GM12878 (cell line): Measurements from ENCODE around the gene CAPN14. TPM values are rescaled to one million over a fixed set of nuclear protein-coding genes. Genes with fewer than 3 reads are reported as not detected.
A peak's percentile ranks its signal among the peaks of the same experiment; 100 is the strongest.

ENCODE experiments used
- ATAC-seq: fragments of 200-7000 bp; cut with Tn5 transposase; 3 replicates; pipeline ENCODE4 v1.9.1; 2020; ENCODE audit warnings: mild to moderate bottlenecking, moderate library complexity
- BruUV-seq: library from RNA; stranded (reverse); fragments of 400-500 nt; replicated peaks from 2 replicates; lab custom pipeline; 2021; lab: Mats Ljungman, UMichigan
- CTCF ChIA-PET: fragments of 300-600 bp; sonication (Branson Sonifier 250); formaldehyde crosslinking; extraction: SDS; loops from one replicate; lab custom pipeline; 2021; ENCODE audit warnings: inconsistent platforms; lab: Yijun Ruan, JAX
- POLR2A ChIA-PET: fragments of 350-600 bp; formaldehyde crosslinking; extraction: SDS; loops from one replicate; lab custom pipeline; 2021; ENCODE audit warnings: inconsistent platforms; lab: Charles Lee
- RAD21 ChIA-PET: fragments of 300-600 bp; sonication (Branson Sonifier 250); formaldehyde crosslinking; loops from one replicate; lab custom pipeline; 2023; ENCODE audit warnings: antibody characterized with exemption; ENCODE audit not compliant: unreplicated experiment; lab: Charles Lee
- SMC1A ChIA-PET: fragments of 300-600 bp; sonication (Branson Sonifier 250); formaldehyde crosslinking; loops from one replicate; lab custom pipeline; 2023; ENCODE audit not compliant: unreplicated experiment, uncharacterized antibody; lab: Charles Lee
- DNase-seq: peaks from one replicate; pipeline ENCODE4 v3.0.0-alpha.2; 2011; ENCODE audit warnings: low read depth, low spot score
- FAIRE-seq: peaks from 3 replicates; lab custom pipeline; 2011; peaks lifted over from hg19 to GRCh38; lab: Jason Lieb, UNC
- H2AFZ ChIP-seq: 2 replicates; pipeline ENCODE4 v1.6.0; 2011; ENCODE audit warnings: low read depth, low read length, control low read depth; ENCODE audit not compliant: control insufficient read depth
- H3K27ac ChIP-seq: 2 replicates; pipeline ENCODE4 v1.5.1; 2011; ENCODE audit warnings: control low read depth; ENCODE audit not compliant: control insufficient read depth, insufficient read depth
- H3K27me3 ChIP-seq, 2 experiments: replicated peaks in 1 of 2; 2 replicates each; pipeline versions ENCODE4 v1.6.0 to v1.6.1; 2011; ENCODE audit warnings: low read length in 1 of 2; ENCODE audit not compliant: control insufficient read depth in 2 of 2, insufficient read depth in 2 of 2
- H3K36me3 ChIP-seq, 2 experiments: 2 replicates each; pipeline ENCODE4 v1.5.1; 2011; ENCODE audit warnings: low read length in 1 of 2; ENCODE audit not compliant: control insufficient read depth in 2 of 2, insufficient read depth in 2 of 2
- H3K4me1 ChIP-seq: 2 replicates; pipeline ENCODE4 v1.6.1; 2011; ENCODE audit warnings: mild to moderate bottlenecking, low read length, moderate library complexity, mixed read lengths; ENCODE audit not compliant: control insufficient read depth, insufficient read depth
- H3K4me2 ChIP-seq: 2 replicates; pipeline ENCODE4 v1.6.0; 2011; ENCODE audit warnings: control low read depth; ENCODE audit not compliant: control insufficient read depth, insufficient read depth
- H3K4me3 ChIP-seq: fragments of 200-600 bp; sonication (generic); 2 replicates; pipeline ENCODE4 v1.5.1; 2016
- H3K79me2 ChIP-seq: 2 replicates; pipeline ENCODE4 v1.6.0; 2011; ENCODE audit warnings: low read length; ENCODE audit not compliant: control insufficient read depth, insufficient read depth
- H3K9ac ChIP-seq: 2 replicates; pipeline ENCODE4 v1.8.0; 2011; ENCODE audit warnings: low read length, control low read depth, mixed read lengths; ENCODE audit not compliant: control insufficient read depth, insufficient read depth
- H3K9me3 ChIP-seq: replicated peaks from 3 replicates; pipeline ENCODE4 v1.5.1; 2011; ENCODE audit warnings: mild to moderate bottlenecking, low read length; ENCODE audit not compliant: control insufficient read depth, insufficient read depth
- H4K20me1 ChIP-seq: 2 replicates; pipeline ENCODE4 v1.6.0; 2011; ENCODE audit not compliant: control insufficient read depth, insufficient read depth
- BHLHE40 ChIP-seq, 2 experiments: fragments of 450-650 bp in 1 of 2; IDR thresholded peaks; 2 replicates each; pipeline ENCODE4 v1.6.1; 2011 to 2017; ENCODE audit warnings: low read depth in 2 of 2, borderline replicate concordance in 1 of 2, improper control_type of control experiment in 1 of 2, low read length in 1 of 2, mild to moderate bottlenecking in 1 of 2
- CHD4 ChIP-seq: fragments of 200-600 bp; sonication (generic); IDR thresholded peaks from 2 replicates; pipeline ENCODE4 v1.6.1; 2016; ENCODE audit warnings: mild to moderate bottlenecking
- DPF2 ChIP-seq: fragments of 450-650 bp; IDR thresholded peaks from 2 replicates; pipeline ENCODE4 v1.6.1; 2017; ENCODE audit warnings: mild to moderate bottlenecking
- HDGF ChIP-seq: fragments of 450-650 bp; IDR thresholded peaks from 2 replicates; pipeline ENCODE4 v1.6.1; 2016; ENCODE audit warnings: antibody characterized with exemption
- MXI1 ChIP-seq: fragments of 150-350 bp; IDR thresholded peaks from 2 replicates; pipeline ENCODE4 v1.6.1; 2011; ENCODE audit warnings: low read depth, mild to moderate bottlenecking, inconsistent platforms, low read length, improper control_type of control experiment
- REST ChIP-seq: IDR thresholded peaks from 2 replicates; pipeline ENCODE4 v1.6.1; 2012; ENCODE audit warnings: mild to moderate bottlenecking, low read depth, low read length
- RFX5 ChIP-seq: IDR thresholded peaks from 2 replicates; pipeline ENCODE4 v1.6.1; 2011; ENCODE audit warnings: low read depth, low read length, improper control_type of control experiment
- USF1 ChIP-seq: IDR thresholded peaks from 2 replicates; pipeline ENCODE4 v1.6.1; 2011; ENCODE audit warnings: borderline replicate concordance, low read depth, mild to moderate bottlenecking, moderate library complexity, mixed read lengths, low read length; ENCODE audit not compliant: insufficient read depth; ENCODE audit errors: extremely low read length
- YY1 ChIP-seq: IDR thresholded peaks from 2 replicates; pipeline ENCODE4 v1.6.1; 2011; ENCODE audit warnings: low read depth, mild to moderate bottlenecking, low read length
- ZZZ3 ChIP-seq: IDR thresholded peaks from 2 replicates; pipeline ENCODE4 v1.6.1; 2011; ENCODE audit warnings: low read depth; ENCODE audit not compliant: control insufficient read depth, insufficient read length
- WGBS: methylation state at CpG from one replicate; pipeline ENCODE4 v1.1.6; 2016; ENCODE audit warnings: low lambda C conversion rate; ENCODE audit not compliant: insufficient replicate concordance, insufficient coverage; ENCODE audit errors: missing lambda C conversion rate; 5-methylcytosine and 5-hydroxymethylcytosine counted together
- in situ Hi-C: fragments of 300-500 bp; cut with MboI; formaldehyde crosslinking; loops from 9 replicates; pipeline ENCODE4 v1.14.3; 2018; ENCODE audit warnings: mixed read lengths
- intact Hi-C: fragments of 100-400 bp; cut with micrococcal nuclease; formaldehyde crosslinking; loops from one replicate; pipeline ENCODE4 v1.14.2; 2022; ENCODE audit not compliant: unreplicated experiment
- polyA plus RNA-seq, 11 experiments: library from polyadenylated mRNA; depleted of rRNA in 4 of 11; unstranded in 6 of 11; stranded (reverse) in 5 of 11; fragments of >200 nt; fragmentation: Nextera tagmentation in 4 of 11; fragmentation: Illumina TruSeq in 1 of 11; extraction: Ambion mirVana in 4 of 11; extraction: Trizol in 1 of 11; gene quantifications; 1 replicate in 1 of 11; 2 replicates in 10 of 11; pipeline versions ENCODE4 v1.2.1 to v1.2.3, GENCODE V29; 2011 to 2016; ENCODE audit warnings: inconsistent platforms in 2 of 11, missing spikeins in 2 of 11, low read depth in 1 of 11
- total RNA-seq, 4 experiments: library from RNA; depleted of rRNA in 3 of 4; stranded (reverse); fragments of >200 nt in 3 of 4; fragmentation: Illumina TruSeq in 1 of 4; extraction: Trizol in 1 of 4; gene quantifications; 2 replicates each; pipeline versions ENCODE4 v1.2.1 to v1.2.3, GENCODE V29; 2013 to 2021

Gene CAPN14
- total and polyA plus RNA-seq, 10 of the 15 experiments (the other 5 are each of a cell fraction or from before 2014, with no cell fraction given): 0.08 to 1.5 (median 1.1) TPM

GRCh38 chr2:31176742-31177141, 40.6 kb downstream of the CAPN14 start:
- WGBS: 32% methylated on average over 10 of the region's 10 CpGs
- CTCF ChIA-PET: interaction anchor here (1.3 to 8.7 kb wide), 4 partner anchors 11 to 156 kb away, joined by 3 to 116 read pairs (median 4); no protein-coding TSS in a partner anchor
- intact Hi-C loops: no loop called here

GRCh38 chr2:31171142-31171541, 46.2 kb downstream of the CAPN14 start:
- WGBS: 18% methylated on average over 4 of the region's 4 CpGs
- Histone ChIP-seq H3K9ac (no peak overlapping the region), H3K4me1 (no peaks in the 10 kb centered on the region), H3K4me3 (no peak overlapping the region), H3K4me2 (no peak overlapping the region), H3K27me3 (no peaks in the 10 kb centered on the region), H3K9me3 (no peaks in the 10 kb centered on the region), H3K27ac (no peak overlapping the region), H2AFZ (no peak overlapping the region), H3K79me2 (no peaks in the 10 kb centered on the region), H3K36me3 (no peaks in the 10 kb centered on the region), H4K20me1 (no peaks in the 10 kb centered on the region)
- in situ Hi-C loops: loop anchor here (25.0 kb wide), 1 partner anchor 1009 kb away; no protein-coding TSS in a partner anchor
- ATAC-seq: peak; percentile 42
- DNase-seq: no peak
- no TSS peak for BruUV-seq
- TF ChIP-seq CHD4 (no peak), HDGF (no peak), YY1 (no peak), ZZZ3 (no peak), DPF2 (no peak), MXI1 (no peak), REST (no peak), USF1 (no peak)
- CTCF ChIA-PET: interaction anchor here (0.7 to 9.0 kb wide), 23 partner anchors 10 to 1007 kb away, joined by 3 to 165 read pairs (median 11); partner anchors contain the start of gene GALNT14
- intact Hi-C loops: loop anchor here (5.0 kb wide), 1 partner anchor 86 kb away; no protein-coding TSS in a partner anchor
- no peak for FAIRE-seq
- SMC1A ChIA-PET: interaction anchor here (0.9 to 6.3 kb wide), 20 partner anchors 8 to 1006 kb away, joined by 3 to 71 read pairs (median 5); partner anchors contain the start of gene CAPN14
- RAD21 ChIA-PET: interaction anchor here (0.6 to 5.8 kb wide), 11 partner anchors 9 to 1007 kb away, joined by 3 to 103 read pairs (median 7); partner anchors contain the start of gene GALNT14
- POLR2A ChIA-PET: interaction anchor here (1.0 kb wide), 1 partner anchor 146 kb away, joined by 3 read pairs; no protein-coding TSS in a partner anchor

More at GRCh38 chr2:31176742-31177141, 40.6 kb downstream of the CAPN14 start:
- no peaks in the 10 kb centered on the region for H3K79me2 ChIP-seq
- TF ChIP-seq BHLHE40 (IDR thresholded peaks at IDR 0.05; ENCODE audit: borderline replicate concordance in 1 of 2, low read depth in 2 of 2, low read length in 1 of 2): peak in 1 of 2 experiments; percentile 38; a peak in 1 of 4 replicates
- TF ChIP-seq RFX5: no peak
- TF ChIP-seq, all 136 proteins: peak for 1
- no peaks in the 10 kb centered on the region for H3K4me1 ChIP-seq
- no peak overlapping the region for H3K4me3 ChIP-seq
- no peak overlapping the region for H3K27ac ChIP-seq
- H4K20me1 ChIP-seq: no peaks in the 10 kb centered on the region
- no peaks in the 10 kb centered on the region for H3K27me3 ChIP-seq
- H3K36me3 ChIP-seq: no peaks in the 10 kb centered on the region
- no peak overlapping the region for H3K4me2 ChIP-seq
- ChIA-PET POLR2A (no interaction called here), RAD21 (no interaction called here), SMC1A (interaction anchor here (0.6 kb wide), 1 partner anchor 178 kb away, joined by 3 read pairs; no protein-coding TSS in a partner anchor)
- no peak overlapping the region for H3K9ac ChIP-seq
- no peak for FAIRE-seq
- in situ Hi-C loops: no loop called here
- BruUV-seq: no TSS peak
- no peaks in the 10 kb centered on the region for H3K9me3 ChIP-seq
- no peak for ATAC-seq
- no peak for DNase-seq
- H2AFZ ChIP-seq: no peak overlapping the region
